Measurements from ENCODE around the gene NUDT4B. TPM values are rescaled to one million over a fixed set of nuclear protein-coding genes. Genes with fewer than 3 reads are reported as not detected.
"Not testable (repeated sequence)": the region's sequence is repeated elsewhere in the genome, so short reads cannot be mapped to it uniquely, and the experiment has no call there.

The NUDT4B gene
- total and polyA plus RNA-seq, 4 experiments from 2014 or later: 0.58 to 6.8 (median 2.0) TPM

DNA sequence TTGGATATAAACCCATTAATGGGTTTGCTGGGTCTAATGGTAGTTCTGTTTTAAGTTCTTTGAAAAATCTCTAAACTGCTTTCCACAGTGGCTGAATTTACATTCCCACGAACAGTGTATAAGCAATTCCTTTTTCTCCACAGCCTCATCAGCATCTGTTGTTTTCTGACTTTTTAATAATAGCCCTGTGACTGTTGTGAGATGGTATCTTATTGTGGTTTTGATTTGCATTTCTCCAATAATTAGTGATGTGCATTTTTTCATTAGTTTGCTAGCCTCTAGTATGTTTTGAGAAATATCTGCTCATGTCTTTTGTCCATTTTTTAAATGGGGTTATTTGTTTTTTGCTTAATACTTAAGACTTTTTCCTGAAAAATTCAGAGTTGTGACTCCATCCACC is 31.8 kb downstream of the NUDT4B start:
- H3K36me3 Mint-ChIP-seq; H3K27me3 Mint-ChIP-seq; H3K4me1 ChIP-seq (ENCODE audit: insufficient read depth, low read length); H3K27ac Mint-ChIP-seq; H3K9me3 ChIP-seq (ENCODE audit: control insufficient read depth in 1 of 2, low read length in 2 of 2); CTCF ChIA-PET (ENCODE audit: partially characterized antibody); H3K27ac ChIP-seq (ENCODE audit: low read depth, low read length); H3K27me3 ChIP-seq (ENCODE audit: insufficient read depth, low read length); DNase-seq; H3K4me3 ChIP-seq (ENCODE audit: low read length in 2 of 2); H3K36me3 ChIP-seq (ENCODE audit: insufficient read depth, low read length); intact Hi-C loops (cut with micrococcal nuclease); POLR2A ChIA-PET (ENCODE audit: partially characterized antibody); H3K9me3 Mint-ChIP-seq; H3K4me1 Mint-ChIP-seq; H3K4me3 Mint-ChIP-seq: not testable (repeated sequence)

GRCh38 chr1:148791543-148792099 is 43.0 kb downstream of the NUDT4B start:
- H3K9me3 ChIP-seq (ENCODE audit: control insufficient read depth in 1 of 2, low read length in 2 of 2); H3K4me3 Mint-ChIP-seq; H3K4me1 ChIP-seq (ENCODE audit: insufficient read depth, low read length); CTCF ChIA-PET (ENCODE audit: partially characterized antibody); H3K36me3 Mint-ChIP-seq; H3K27me3 Mint-ChIP-seq; DNase-seq; H3K36me3 ChIP-seq (ENCODE audit: insufficient read depth, low read length); H3K4me3 ChIP-seq (ENCODE audit: low read length in 2 of 2); intact Hi-C loops (cut with micrococcal nuclease); H3K9me3 Mint-ChIP-seq; H3K27ac Mint-ChIP-seq; POLR2A ChIA-PET (ENCODE audit: partially characterized antibody); H3K27me3 ChIP-seq (ENCODE audit: insufficient read depth, low read length); H3K4me1 Mint-ChIP-seq; H3K27ac ChIP-seq (ENCODE audit: low read depth, low read length): not testable (repeated sequence)

DNA sequence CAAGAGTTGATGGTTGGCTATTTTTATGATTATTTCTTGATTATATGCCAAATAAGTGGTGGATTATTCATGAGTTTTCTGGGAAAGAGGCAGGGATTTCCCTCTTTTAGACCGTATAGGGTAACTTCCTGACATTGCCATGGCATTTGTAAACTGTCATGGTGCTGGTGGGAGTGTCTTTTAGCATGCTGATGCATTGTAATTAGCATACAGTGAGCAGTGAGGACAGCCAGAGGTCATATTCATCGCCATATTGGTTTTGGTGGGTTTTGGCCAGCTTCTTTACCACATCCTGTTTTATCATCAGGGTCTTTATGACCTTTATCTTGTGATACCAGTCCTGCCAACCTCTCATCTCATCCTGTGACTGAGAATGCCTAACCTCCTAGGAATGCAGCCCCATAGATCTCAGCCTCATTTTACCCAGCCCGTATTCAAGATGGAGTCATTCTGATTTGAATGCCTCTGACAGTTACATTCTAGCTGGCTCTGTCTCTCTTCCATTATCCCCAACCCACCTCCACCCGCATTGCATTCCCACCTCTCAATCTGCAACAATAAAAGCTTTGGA is 45.3 kb downstream of the NUDT4B start:
- H3K9me3 ChIP-seq (ENCODE audit: control insufficient read depth in 1 of 2, low read length in 2 of 2); H3K4me1 ChIP-seq (ENCODE audit: insufficient read depth, low read length); DNase-seq; H3K4me3 Mint-ChIP-seq; intact Hi-C loops (cut with micrococcal nuclease); POLR2A ChIA-PET (ENCODE audit: partially characterized antibody); H3K4me3 ChIP-seq (ENCODE audit: low read length in 2 of 2); H3K27me3 Mint-ChIP-seq; H3K36me3 Mint-ChIP-seq; H3K27ac ChIP-seq (ENCODE audit: low read depth, low read length); H3K27ac Mint-ChIP-seq; CTCF ChIA-PET (ENCODE audit: partially characterized antibody); H3K9me3 Mint-ChIP-seq; H3K4me1 Mint-ChIP-seq; H3K36me3 ChIP-seq (ENCODE audit: insufficient read depth, low read length); H3K27me3 ChIP-seq (ENCODE audit: insufficient read depth, low read length): not testable (repeated sequence)

Other genes with a start within 250 kb of the NUDT4B start
- 10 to 100 TPM; 25.5 to 26.0 TPM for gene NBPF14, start 152.8 kb upstream of the NUDT4B start, total RNA-seq
- 1 to 10 TPM; 4.2 to 8.2 TPM for gene NBPF14, start 152.8 kb upstream of the NUDT4B start, polyA plus RNA-seq
- 100 to 1,000 TPM; 104 to 115 TPM for gene PDE4DIP, start 95.7 kb downstream of the NUDT4B start, total RNA-seq
- gene PDE4DIP, start 95.7 kb downstream of the NUDT4B start, polyA plus RNA-seq: 10 to 100 TPM; 10.1 to 33.1 TPM